IMR-90 (cell line): Measurements from ENCODE around the gene S1PR1. TPM values are rescaled to one million over a fixed set of nuclear protein-coding genes. Genes with fewer than 3 reads are reported as not detected.
A peak's percentile ranks its signal among the peaks of the same experiment; 100 is the strongest.

Experiments
- ATAC-seq: fragments of 200-7000 bp; cut with Tn5 transposase; 2 replicates; pipeline ENCODE4 v1.9.1; 2020; ENCODE audit warnings: low read depth, mild to moderate bottlenecking, moderate library complexity
- BruUV-seq: library from RNA; stranded (reverse); fragments of 400-500 nt; replicated peaks from 2 replicates; lab custom pipeline; 2021; lab: Mats Ljungman, UMichigan
- CTCF ChIA-PET: fragments of 300-600 bp; formaldehyde crosslinking; extraction: SDS; loops from one replicate; lab custom pipeline; 2021; ENCODE audit warnings: antibody characterized with exemption; lab: Yijun Ruan, JAX
- POLR2A ChIA-PET: fragments of 300-600 bp; sonication (Branson Sonifier 250); formaldehyde crosslinking; loops from one replicate; lab custom pipeline; 2022; ENCODE audit warnings: antibody characterized with exemption; ENCODE audit not compliant: unreplicated experiment; lab: Charles Lee
- DNase-seq: peaks from one replicate; pipeline ENCODE4 v3.0.0; 2013
- H2AFZ ChIP-seq: replicated peaks from 2 replicates; pipeline ENCODE3; 2013; ENCODE audit warnings: low read length, mild to moderate bottlenecking; ENCODE audit not compliant: poor library complexity
- H2AK5ac ChIP-seq: 2 replicates; pipeline ENCODE4 v1.6.1; 2013; ENCODE audit warnings: low read depth, low read length, inconsistent platforms
- H2AK9ac ChIP-seq: replicated peaks from 2 replicates; pipeline ENCODE3; 2013; ENCODE audit warnings: mild to moderate bottlenecking, low read depth, low read length, moderate library complexity; ENCODE audit not compliant: poor library complexity
- H2BK120ac ChIP-seq: 2 replicates; pipeline ENCODE4 v1.6.1; 2013; ENCODE audit warnings: low read depth, low read length, inconsistent platforms
- H2BK15ac ChIP-seq: 3 replicates; pipeline ENCODE4 v1.6.1; 2013; ENCODE audit warnings: low read depth, low read length, inconsistent platforms
- H2BK20ac ChIP-seq: 2 replicates; pipeline ENCODE4 v1.6.1; 2013; ENCODE audit warnings: low read depth, mild to moderate bottlenecking, inconsistent platforms, low read length, moderate library complexity
- H2BK5ac ChIP-seq: 2 replicates; pipeline ENCODE4 v1.6.1; 2013; ENCODE audit warnings: mild to moderate bottlenecking, low read depth, low read length, inconsistent platforms; ENCODE audit not compliant: poor library complexity, severe bottlenecking
- H3K14ac ChIP-seq: replicated peaks from 2 replicates; pipeline ENCODE4 v1.6.1; 2013; ENCODE audit warnings: low read depth, low read length, inconsistent platforms
- H3K18ac ChIP-seq: 2 replicates; pipeline ENCODE4 v1.6.1; 2013; ENCODE audit warnings: low read depth, low read length, control low read depth
- H3K23ac ChIP-seq: 2 replicates; pipeline ENCODE4 v1.6.1; 2013; ENCODE audit warnings: low read depth, low read length, inconsistent platforms
- H3K27ac ChIP-seq: 2 replicates; pipeline ENCODE4 v1.5.1; 2013; ENCODE audit warnings: mild to moderate bottlenecking, control low read depth, low read length; ENCODE audit not compliant: insufficient read depth
- H3K27me3 ChIP-seq: 2 replicates; pipeline ENCODE4 v1.6.1; 2013; ENCODE audit warnings: low read length; ENCODE audit not compliant: control insufficient read depth, insufficient read depth
- H3K36me3 ChIP-seq: 2 replicates; pipeline ENCODE4 v1.6.1; 2013; ENCODE audit warnings: low read length, mixed read lengths; ENCODE audit not compliant: control insufficient read depth, insufficient read depth
- H3K4ac ChIP-seq: 2 replicates; pipeline ENCODE4 v1.6.1; 2013; ENCODE audit warnings: low read depth, low read length, inconsistent platforms
- H3K4me1 ChIP-seq: 2 replicates; pipeline ENCODE4 v1.6.1; 2013; ENCODE audit warnings: low read length, mixed read lengths; ENCODE audit not compliant: control insufficient read depth, insufficient read depth
- H3K4me2 ChIP-seq: 2 replicates; pipeline ENCODE4 v1.6.1; 2013; ENCODE audit warnings: low read depth, mild to moderate bottlenecking, control low read depth, low read length, moderate library complexity
- H3K4me3 ChIP-seq: 2 replicates; pipeline ENCODE4 v1.5.1; 2013; ENCODE audit warnings: low read depth, mild to moderate bottlenecking, control low read depth, low read length, moderate library complexity; ENCODE audit not compliant: insufficient read depth
- H3K56ac ChIP-seq: 2 replicates; pipeline ENCODE4 v1.6.1; 2013; ENCODE audit warnings: low read length, inconsistent platforms; ENCODE audit not compliant: insufficient read depth; ENCODE audit errors: extremely low read depth
- H3K79me1 ChIP-seq, 2 experiments: 2 replicates each; pipeline ENCODE4 v1.6.1; 2013; ENCODE audit warnings: low read length in 2 of 2, inconsistent platforms in 1 of 2, low read depth in 1 of 2
- H3K9ac ChIP-seq: 2 replicates; pipeline ENCODE4 v1.6.1; 2013; ENCODE audit warnings: low read depth, low read length, control low read depth
- H3K9me1 ChIP-seq: 2 replicates; pipeline ENCODE4 v1.6.1; 2013; ENCODE audit warnings: low read length, inconsistent platforms; ENCODE audit not compliant: insufficient read depth
- H3K9me3 ChIP-seq: 2 replicates; pipeline ENCODE4 v1.6.1; 2013; ENCODE audit warnings: low read length; ENCODE audit not compliant: control insufficient read depth, insufficient read depth
- H4K20me1 ChIP-seq: 2 replicates; pipeline ENCODE4 v1.6.1; 2013; ENCODE audit warnings: low read length, inconsistent platforms; ENCODE audit not compliant: insufficient read depth
- H4K5ac ChIP-seq: 2 replicates; pipeline ENCODE4 v1.6.1; 2013; ENCODE audit warnings: mild to moderate bottlenecking, low read depth, low read length, control low read depth
- H4K8ac ChIP-seq, 2 experiments: 2 replicates each; pipeline ENCODE4 v1.6.1; 2013; ENCODE audit warnings: low read depth in 2 of 2, low read length in 2 of 2, control low read depth in 1 of 2, inconsistent platforms in 1 of 2
- H4K91ac ChIP-seq: 2 replicates; pipeline ENCODE4 v1.6.1; 2013; ENCODE audit warnings: low read depth, low read length, inconsistent platforms; ENCODE audit not compliant: insufficient read depth
- BHLHE40 ChIP-seq: fragments of 150-350 bp; IDR thresholded peaks from 2 replicates; pipeline ENCODE4 v1.6.1; 2016; ENCODE audit warnings: mild to moderate bottlenecking, low read depth, low read length
- CEBPB ChIP-seq: IDR thresholded peaks from 2 replicates; pipeline ENCODE4 v1.6.1; 2012; ENCODE audit warnings: low read depth, low read length, improper control_type of control experiment
- RFX5 ChIP-seq: IDR thresholded peaks from 2 replicates; pipeline ENCODE4 v1.8.0; 2012; ENCODE audit warnings: low read depth, mild to moderate bottlenecking, low read length, moderate library complexity
- WGBS, 2 experiments: methylation state at CpG; one replicate each; pipeline versions ENCODE4 v1.1.5 to v1.1.7; 2013; ENCODE audit warnings: missing lambda C conversion rate in 2 of 2; ENCODE audit not compliant: insufficient read length in 1 of 2; ENCODE audit errors: extremely low coverage in 2 of 2; 5-methylcytosine and 5-hydroxymethylcytosine counted together
- dilution Hi-C: fragments of 300-500 bp; cut with HindIII; formaldehyde crosslinking; loops from one replicate; pipeline ENCODE4 v1.14.3; 2018; ENCODE audit warnings: low sequenced_read_pairs; ENCODE audit not compliant: unreplicated experiment
- in situ Hi-C: fragments of 300-500 bp; cut with MboI; formaldehyde crosslinking; loops from 3 replicates; pipeline ENCODE4 v1.14.3; 2019; ENCODE audit warnings: low sequenced_read_pairs, inconsistent platforms, mixed read lengths
- intact Hi-C: fragments of 100-400 bp; cut with micrococcal nuclease; formaldehyde crosslinking; loops from 2 replicates; pipeline ENCODE4 v1.10.0; 2022
- polyA plus RNA-seq, 3 experiments: library from polyadenylated mRNA; depleted of rRNA; stranded (reverse); fragments of >200 nt; gene quantifications; 2 replicates each; pipeline ENCODE4 v1.2.3, GENCODE V29; 2012; ENCODE audit warnings: low replicate concordance in 1 of 3
- total RNA-seq: library from RNA; depleted of rRNA; stranded (reverse); fragments of >200 nt; gene quantifications from 2 replicates; pipeline ENCODE4 v1.2.3, GENCODE V29; 2012
- TF ChIP-seq, protein P1 (sequence below): fragments of 150-350 bp; IDR thresholded peaks from 2 replicates; pipeline ENCODE4 v1.6.1; 2016; ENCODE audit warnings: low read depth, mild to moderate bottlenecking, low read length, moderate library complexity, borderline replicate concordance
- TF ChIP-seq, protein P2 (sequence below): conservative IDR thresholded peaks from 2 replicates; pipeline ENCODE4 v1.5.1; 2012; ENCODE audit warnings: mild to moderate bottlenecking, low read depth, low read length, improper control_type of control experiment

Gene S1PR1
- total and polyA plus RNA-seq, 2 of the 4 experiments (the other 2 are of a cell fraction): 12.9 to 15.6 TPM

DNA sequence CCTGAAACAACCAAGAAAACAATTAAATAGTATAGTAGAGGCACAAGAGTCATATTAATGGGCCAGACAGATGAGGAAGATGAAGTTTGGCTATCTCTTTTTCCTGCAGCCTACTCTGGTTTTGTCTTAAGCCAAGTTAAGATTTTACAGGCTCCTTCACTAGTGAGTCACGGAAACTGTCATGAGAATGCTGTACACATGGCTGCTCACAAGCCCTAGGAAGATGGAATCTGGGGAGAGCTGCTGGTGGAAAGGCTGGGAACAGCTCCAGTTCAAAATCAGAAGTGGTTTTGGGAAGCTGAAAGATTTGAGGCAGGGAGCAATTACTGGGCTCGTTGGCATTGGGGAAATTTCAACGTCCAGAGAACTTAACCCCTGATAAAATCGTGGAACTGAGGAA lies 46.4 kb upstream of the S1PR1 start:
- Histone ChIP-seq H2BK120ac (0 out of 2 replicates have a peak overlapping the region, but pooled peaks have one; percentile 38), H2AK5ac (peak overlapping the region; percentile 21), H2AK9ac (no peak overlapping the region), H3K56ac (no peak overlapping the region), H2BK20ac (peak overlapping the region; percentile 39; the same call in 1 of the 2 replicates), H3K23ac (no peak overlapping the region), H3K14ac (no peak overlapping the region; the same call in 1 of the 2 replicates), H2AFZ (peak overlapping the region; percentile 25), H3K27me3 (no peaks in the 10 kb centered on the region), H3K27ac (no peak overlapping the region), H3K79me1 (no peaks in the 10 kb centered on the region), H3K4me1 (peaks cover 6% of the 10 kb centered on the region), H4K5ac (no peak overlapping the region), H2BK5ac (no peak overlapping the region), H3K9ac (no peak overlapping the region), H3K4ac (peak overlapping the region; percentile 19; the same call in 1 of the 2 replicates), H3K9me1 (peaks cover 7% of the 10 kb centered on the region), H2BK15ac (peak overlapping the region; percentile 72; the same call in 1 of the 3 replicates), H3K36me3 (no peaks in the 10 kb centered on the region), H4K91ac (no peak overlapping the region), H3K18ac (no peak overlapping the region), H3K9me3 (no peaks in the 10 kb centered on the region), H3K4me2 (no peak overlapping the region), H4K20me1 (no peaks in the 10 kb centered on the region), H3K4me3 (no peak overlapping the region), H4K8ac (no peak overlapping the region)
- intact Hi-C loops: no loop called here
- CTCF ChIA-PET: no interaction called here
- POLR2A ChIA-PET: no interaction called here
- TF ChIP-seq BHLHE40 (no peak), CEBPB (no peak), RFX5 (no peak)
- TF ChIP-seq, protein P1, sequence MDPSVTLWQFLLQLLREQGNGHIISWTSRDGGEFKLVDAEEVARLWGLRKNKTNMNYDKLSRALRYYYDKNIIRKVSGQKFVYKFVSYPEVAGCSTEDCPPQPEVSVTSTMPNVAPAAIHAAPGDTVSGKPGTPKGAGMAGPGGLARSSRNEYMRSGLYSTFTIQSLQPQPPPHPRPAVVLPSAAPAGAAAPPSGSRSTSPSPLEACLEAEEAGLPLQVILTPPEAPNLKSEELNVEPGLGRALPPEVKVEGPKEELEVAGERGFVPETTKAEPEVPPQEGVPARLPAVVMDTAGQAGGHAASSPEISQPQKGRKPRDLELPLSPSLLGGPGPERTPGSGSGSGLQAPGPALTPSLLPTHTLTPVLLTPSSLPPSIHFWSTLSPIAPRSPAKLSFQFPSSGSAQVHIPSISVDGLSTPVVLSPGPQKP: no peak
- TF ChIP-seq, protein P2, sequence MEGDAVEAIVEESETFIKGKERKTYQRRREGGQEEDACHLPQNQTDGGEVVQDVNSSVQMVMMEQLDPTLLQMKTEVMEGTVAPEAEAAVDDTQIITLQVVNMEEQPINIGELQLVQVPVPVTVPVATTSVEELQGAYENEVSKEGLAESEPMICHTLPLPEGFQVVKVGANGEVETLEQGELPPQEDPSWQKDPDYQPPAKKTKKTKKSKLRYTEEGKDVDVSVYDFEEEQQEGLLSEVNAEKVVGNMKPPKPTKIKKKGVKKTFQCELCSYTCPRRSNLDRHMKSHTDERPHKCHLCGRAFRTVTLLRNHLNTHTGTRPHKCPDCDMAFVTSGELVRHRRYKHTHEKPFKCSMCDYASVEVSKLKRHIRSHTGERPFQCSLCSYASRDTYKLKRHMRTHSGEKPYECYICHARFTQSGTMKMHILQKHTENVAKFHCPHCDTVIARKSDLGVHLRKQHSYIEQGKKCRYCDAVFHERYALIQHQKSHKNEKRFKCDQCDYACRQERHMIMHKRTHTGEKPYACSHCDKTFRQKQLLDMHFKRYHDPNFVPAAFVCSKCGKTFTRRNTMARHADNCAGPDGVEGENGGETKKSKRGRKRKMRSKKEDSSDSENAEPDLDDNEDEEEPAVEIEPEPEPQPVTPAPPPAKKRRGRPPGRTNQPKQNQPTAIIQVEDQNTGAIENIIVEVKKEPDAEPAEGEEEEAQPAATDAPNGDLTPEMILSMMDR: no peak
- ATAC-seq (0 out of 2 replicates have a peak, but pooled peaks have one; percentile 34), DNase-seq (peak; percentile 68)
- WGBS, 2 experiments: 100% methylated on average over 1 of the region's 4 CpGs; no CpG with 5 or more reads in 1 of the 2 experiments
- dilution Hi-C loops: no loop called here
- in situ Hi-C loops: no loop called here
- BruUV-seq: no TSS peak
